OCI-LY3 (cell line): ENCODE results near the gene KLK14.

ENCODE experiments used
- H2AFZ ChIP-seq: fragments of 200-600, 300-600 bp; shearing (Covaris generic); 2 replicates; pipeline ENCODE4 v1.6.0; 2014; ENCODE audit warnings: antibody characterized with exemption, low read depth, low read length
- H3K27ac ChIP-seq: fragments of 200-600, 300-600 bp; sonication (generic); 2 replicates; pipeline ENCODE4 v1.5.1; 2014; ENCODE audit warnings: mild to moderate bottlenecking, low read length, moderate library complexity, mixed read lengths
- H3K27me3 ChIP-seq: fragments of 200-600, 300-600 bp; sonication (generic); 2 replicates; pipeline ENCODE4 v1.6.1; 2014; ENCODE audit warnings: low read depth, low read length, mixed read lengths
- H3K36me3 ChIP-seq: fragments of 200-600, 300-600 bp; sonication (generic); replicated peaks from 2 replicates; pipeline ENCODE3; 2014; ENCODE audit warnings: low read depth, low read length, mixed read lengths
- H3K4me1 ChIP-seq: fragments of 300-600, 200-600 bp; sonication (generic); 2 replicates; pipeline ENCODE4 v1.6.1; 2014; ENCODE audit warnings: low read length, mixed read lengths
- H3K4me2 ChIP-seq: fragments of 200-600, 300-600 bp; sonication (generic); 2 replicates; pipeline ENCODE4 v1.6.1; 2014; ENCODE audit warnings: low read length, mixed read lengths
- H3K4me3 ChIP-seq: fragments of 300-600, 200-600 bp; sonication (generic); 2 replicates; pipeline ENCODE4 v1.5.1; 2014; ENCODE audit warnings: antibody characterized with exemption, mild to moderate bottlenecking, low read length, moderate library complexity
- H3K79me2 ChIP-seq: fragments of 300-600, 200-600 bp; shearing (Covaris generic); 2 replicates; pipeline ENCODE4 v1.6.1; 2014; ENCODE audit warnings: mild to moderate bottlenecking, low read length, mixed read lengths
- H3K9ac ChIP-seq: fragments of 300-600, 200-600 bp; shearing (Covaris generic); 2 replicates; pipeline ENCODE4 v1.6.0; 2014; ENCODE audit warnings: mild to moderate bottlenecking, low read length, moderate library complexity
- H3K9me3 ChIP-seq: fragments of 200-600, 300-600 bp; shearing (Covaris generic); 2 replicates; pipeline ENCODE4 v1.6.1; 2014; ENCODE audit warnings: low read length, mixed read lengths; ENCODE audit not compliant: insufficient read depth
- H4K20me1 ChIP-seq: fragments of 200-600, 300-600 bp; sonication (generic); 2 replicates; pipeline ENCODE4 v1.6.1; 2016; ENCODE audit warnings: low read length, mixed read lengths; ENCODE audit not compliant: insufficient read depth
- EZH2phosphoT487 ChIP-seq: fragments of 200-600 bp; shearing (Covaris generic); IDR thresholded peaks from 2 replicates; pipeline ENCODE4 v1.6.1; 2018; ENCODE audit warnings: antibody characterized with exemption, mixed run types, low read depth
- TF ChIP-seq, protein P1 (sequence below): fragments of 200-600, 300-600 bp; sonication (generic); IDR thresholded peaks from 2 replicates; pipeline ENCODE4 v1.5.1; 2014; ENCODE audit warnings: antibody characterized with exemption, low read length, low read depth

The KLK14 gene

DNA sequence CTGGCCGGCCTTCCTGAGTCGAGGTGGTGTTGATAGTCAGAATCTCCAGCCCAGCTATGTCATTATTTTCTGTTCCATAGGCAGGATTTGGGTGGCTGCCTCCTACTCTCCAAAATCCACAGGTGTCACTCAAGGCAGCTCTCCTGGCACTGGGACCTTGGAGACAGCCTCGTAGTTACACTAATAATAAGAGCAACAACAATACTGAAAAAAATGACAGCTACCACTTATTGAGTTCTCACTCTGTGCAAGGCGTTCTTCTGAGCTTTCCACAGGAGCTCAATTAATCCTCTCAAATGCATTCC lies 35.7 kb downstream of the KLK14 start:
- Histone ChIP-seq H3K4me2 (no peak overlapping the region), H3K4me1 (no peaks in the 10 kb centered on the region), H3K9ac (no peak overlapping the region), H3K79me2 (no peaks in the 10 kb centered on the region), H3K27me3 (peaks cover 9% of the 10 kb centered on the region; the same call in 1 of the 2 replicates), H3K9me3 (no peaks in the 10 kb centered on the region), H3K36me3 (no peaks in the 10 kb centered on the region), H2AFZ (no peak overlapping the region), H3K4me3 (no peak overlapping the region), H4K20me1 (no peaks in the 10 kb centered on the region), H3K27ac (no peak overlapping the region)
- no peak for TF ChIP-seq EZH2phosphoT487
- TF ChIP-seq, protein P1, sequence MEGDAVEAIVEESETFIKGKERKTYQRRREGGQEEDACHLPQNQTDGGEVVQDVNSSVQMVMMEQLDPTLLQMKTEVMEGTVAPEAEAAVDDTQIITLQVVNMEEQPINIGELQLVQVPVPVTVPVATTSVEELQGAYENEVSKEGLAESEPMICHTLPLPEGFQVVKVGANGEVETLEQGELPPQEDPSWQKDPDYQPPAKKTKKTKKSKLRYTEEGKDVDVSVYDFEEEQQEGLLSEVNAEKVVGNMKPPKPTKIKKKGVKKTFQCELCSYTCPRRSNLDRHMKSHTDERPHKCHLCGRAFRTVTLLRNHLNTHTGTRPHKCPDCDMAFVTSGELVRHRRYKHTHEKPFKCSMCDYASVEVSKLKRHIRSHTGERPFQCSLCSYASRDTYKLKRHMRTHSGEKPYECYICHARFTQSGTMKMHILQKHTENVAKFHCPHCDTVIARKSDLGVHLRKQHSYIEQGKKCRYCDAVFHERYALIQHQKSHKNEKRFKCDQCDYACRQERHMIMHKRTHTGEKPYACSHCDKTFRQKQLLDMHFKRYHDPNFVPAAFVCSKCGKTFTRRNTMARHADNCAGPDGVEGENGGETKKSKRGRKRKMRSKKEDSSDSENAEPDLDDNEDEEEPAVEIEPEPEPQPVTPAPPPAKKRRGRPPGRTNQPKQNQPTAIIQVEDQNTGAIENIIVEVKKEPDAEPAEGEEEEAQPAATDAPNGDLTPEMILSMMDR: no peak

DNA sequence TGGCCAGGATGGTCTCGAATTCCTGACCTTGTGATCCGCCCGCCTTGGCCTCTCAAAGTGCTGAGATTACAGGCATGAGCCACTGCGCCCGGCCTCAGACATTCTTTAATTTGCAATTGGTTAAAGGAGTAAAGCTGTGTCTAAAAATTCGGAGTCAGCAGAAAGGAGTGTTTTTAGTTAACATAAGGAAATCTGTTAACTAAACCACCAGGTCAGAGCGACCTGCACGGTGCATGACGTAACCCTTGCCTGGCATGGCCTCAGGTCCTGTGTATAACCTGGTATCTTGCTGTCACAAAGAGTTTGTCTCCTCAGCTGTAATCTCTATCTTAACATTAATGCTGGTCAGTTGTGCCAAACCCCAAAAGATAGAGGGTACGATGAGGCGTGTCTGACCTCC lies 38.4 kb downstream of the KLK14 start:
- H3K79me2 ChIP-seq: no peaks in the 10 kb centered on the region
- H3K4me1 ChIP-seq: no peaks in the 10 kb centered on the region
- no peaks in the 10 kb centered on the region for H3K36me3 ChIP-seq
- peaks cover 7% of the 10 kb centered on the region; the same call in 1 of the 2 replicates for H3K27me3 ChIP-seq
- no peak overlapping the region for H3K4me2 ChIP-seq
- H2AFZ ChIP-seq: no peak overlapping the region
- H4K20me1 ChIP-seq: no peaks in the 10 kb centered on the region
- no peaks in the 10 kb centered on the region for H3K9me3 ChIP-seq
- TF ChIP-seq, protein P1: no peak
- TF ChIP-seq EZH2phosphoT487: no peak
- H3K27ac ChIP-seq: no peak overlapping the region
- H3K4me3 ChIP-seq: no peak overlapping the region
- no peak overlapping the region for H3K9ac ChIP-seq

DNA sequence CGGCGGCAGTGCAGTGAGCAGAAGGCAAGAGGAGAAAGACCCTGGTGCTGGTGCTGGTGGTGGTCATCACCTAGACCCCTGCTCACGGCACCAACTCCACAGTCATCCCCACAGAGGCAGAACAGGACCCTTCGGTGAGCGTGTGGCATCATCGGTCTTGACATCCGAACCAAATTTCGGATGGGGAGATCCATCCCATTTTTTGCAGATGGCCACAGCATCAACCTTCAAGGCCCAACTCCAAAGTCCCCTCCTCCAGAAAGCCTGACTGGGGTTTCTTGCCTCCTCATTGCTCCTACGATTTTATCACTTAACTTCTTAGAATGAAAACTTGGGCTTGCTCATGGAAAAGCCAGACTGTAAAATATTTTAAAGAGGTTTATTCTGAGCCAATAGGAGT lies 39.2 kb downstream of the KLK14 start:
- H3K4me1 ChIP-seq: no peaks in the 10 kb centered on the region
- 0 out of 2 replicates have a peak, but pooled peaks cover 4% of the 10 kb centered on the region for H3K27me3 ChIP-seq
- no peaks in the 10 kb centered on the region for H4K20me1 ChIP-seq
- no peaks in the 10 kb centered on the region for H3K9me3 ChIP-seq
- no peak overlapping the region for H2AFZ ChIP-seq
- H3K9ac ChIP-seq: no peak overlapping the region
- H3K36me3 ChIP-seq: no peaks in the 10 kb centered on the region
- H3K27ac ChIP-seq: no peak overlapping the region
- H3K4me3 ChIP-seq: no peak overlapping the region
- H3K4me2 ChIP-seq: no peak overlapping the region
- H3K79me2 ChIP-seq: no peaks in the 10 kb centered on the region
- TF ChIP-seq, protein P1: no peak
- TF ChIP-seq EZH2phosphoT487: no peak

DNA sequence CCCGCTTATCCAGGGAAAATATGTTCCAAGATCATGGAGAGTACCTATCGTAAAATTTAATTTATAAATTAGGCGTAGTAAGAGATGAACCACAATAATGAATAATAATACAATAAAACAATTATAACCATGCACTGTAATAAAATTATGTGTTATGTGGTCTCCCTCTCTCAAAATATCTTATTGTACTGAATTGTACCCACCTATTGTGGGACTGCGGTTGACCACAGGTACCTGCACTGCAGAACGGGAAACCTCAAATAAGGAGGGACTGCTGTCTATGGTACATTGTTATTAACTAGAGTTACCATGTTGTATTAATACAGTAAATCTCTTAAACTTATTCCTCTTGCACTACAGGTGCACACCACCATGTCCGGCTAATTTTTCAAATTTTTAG lies 42.5 kb downstream of the KLK14 start:
- Histone ChIP-seq H3K27ac (no peak overlapping the region), H3K4me2 (no peak overlapping the region), H3K36me3 (no peaks in the 10 kb centered on the region), H2AFZ (no peak overlapping the region), H3K4me3 (no peak overlapping the region), H3K4me1 (no peaks in the 10 kb centered on the region), H4K20me1 (no peaks in the 10 kb centered on the region), H3K79me2 (no peaks in the 10 kb centered on the region), H3K9me3 (no peaks in the 10 kb centered on the region), H3K27me3 (peaks cover 4% of the 10 kb centered on the region; the same call in 1 of the 2 replicates), H3K9ac (no peak overlapping the region)
- no peak for TF ChIP-seq EZH2phosphoT487
- TF ChIP-seq, protein P1: no peak
